Jurkat, Clone E6-1 (cell line): ENCODE measurements around the gene THAP7.

ENCODE experiments used
- DNase-seq: peaks from one replicate; pipeline ENCODE4 v3.0.0-alpha.2; 2011; ENCODE audit warnings: low read depth, low spot score
- H3K4me3 ChIP-seq: 2 replicates; pipeline ENCODE4 v1.5.1; 2011; ENCODE audit warnings: mild to moderate bottlenecking, low read length, control low read depth, moderate library complexity

THAP7 gene

GRCh38 chr22:21032037-21032867, 30.3 kb upstream of the THAP7 start, which contains the start of gene SLC7A4:
Gene SLC7A4, minus strand, starts transcription at chr22:21032561. Its CDS starts 749 bp downstream, at chr22:21031812.
- no peak within 1 kb of the TSS for H3K4me3 ChIP-seq
- no peak for DNase-seq

DNA sequence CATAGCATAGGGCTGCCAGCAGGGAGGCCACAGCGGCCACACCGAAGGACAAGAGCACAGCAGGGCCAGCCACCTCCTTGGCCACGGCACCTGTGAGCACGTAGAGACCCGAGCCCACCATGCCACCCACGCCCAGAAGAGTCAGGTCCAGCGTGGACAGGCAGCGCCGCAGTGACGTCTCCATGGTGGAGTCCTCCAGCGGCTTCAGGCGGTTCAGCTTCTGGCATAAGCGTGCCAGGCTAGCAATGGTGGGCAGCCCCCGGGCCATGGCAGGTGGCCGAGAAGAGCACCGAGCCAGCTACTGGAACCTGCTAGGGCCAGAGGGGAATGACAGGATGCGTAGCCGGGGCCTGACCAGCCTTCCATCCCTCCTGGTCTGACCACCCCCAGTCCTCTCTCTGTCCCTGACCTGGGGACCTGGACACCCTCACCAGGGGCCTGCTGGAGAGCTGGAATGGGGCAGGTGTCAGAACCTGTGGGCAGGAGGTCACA, 29.7 kb upstream of the THAP7 start:
- no peak for DNase-seq
- no peak overlapping the region for H3K4me3 ChIP-seq

GRCh38 chr22:21030621-21031544, 29.0 kb upstream of the THAP7 start:
- DNase-seq, result no peak
- H3K4me3 ChIP-seq, result no peak overlapping the region

DNA sequence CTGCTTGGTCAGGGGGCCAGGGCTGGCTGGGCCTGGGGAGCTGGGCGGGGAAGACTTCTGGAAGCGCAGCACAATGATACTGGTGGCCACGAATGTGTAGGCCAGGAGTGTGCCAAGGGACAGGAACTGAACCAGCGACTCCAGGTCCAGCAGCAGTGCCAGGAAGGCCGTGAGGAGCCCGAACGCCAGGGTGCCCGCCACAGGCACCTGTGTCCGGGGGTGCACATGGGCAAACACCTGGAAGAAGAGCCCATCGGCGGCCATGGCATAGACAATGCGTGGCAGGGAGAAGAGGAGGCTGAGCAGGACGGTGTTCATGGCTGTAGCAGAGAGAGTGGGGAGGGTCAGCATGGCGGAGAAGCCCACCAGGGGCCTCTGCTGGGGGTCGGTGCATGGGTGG, 28.1 kb upstream of the THAP7 start:
- H3K4me3 ChIP-seq, result no peak overlapping the region
- no peak for DNase-seq

DNA sequence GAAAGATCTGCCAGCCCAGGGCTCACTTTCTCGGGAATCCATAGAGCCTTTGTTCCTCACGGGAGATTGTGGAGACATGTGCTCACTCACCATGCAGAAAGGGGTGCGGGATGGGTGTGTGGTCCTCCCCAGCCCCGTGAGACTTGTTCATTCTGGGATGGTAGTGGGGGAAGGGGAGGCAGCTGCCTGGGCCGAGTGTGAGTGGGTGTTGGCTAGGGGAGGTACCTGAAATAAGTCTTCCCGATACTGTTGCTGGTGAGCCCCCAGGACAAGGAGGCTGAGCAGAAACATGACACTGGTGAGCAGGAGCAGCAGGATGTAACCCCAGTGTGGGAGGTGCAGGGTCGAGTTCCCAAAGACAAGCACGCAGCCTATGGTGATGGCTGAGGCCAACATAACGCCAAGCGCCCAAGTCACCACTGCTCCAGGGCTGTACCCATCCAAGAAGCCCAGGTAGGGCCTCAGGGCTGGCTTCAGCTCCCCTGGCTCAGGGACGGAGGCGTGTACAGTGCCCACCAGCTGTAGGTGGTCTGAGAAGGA, 27.6 kb upstream of the THAP7 start:
- no peak overlapping the region for H3K4me3 ChIP-seq
- DNase-seq, result no peak

- no peak for DNase-seq
- H3K4me3 ChIP-seq, result no peak overlapping the region
Measured at GRCh38 chr22:21028277-21029251, 26.6 kb upstream of the THAP7 start.

DNA sequence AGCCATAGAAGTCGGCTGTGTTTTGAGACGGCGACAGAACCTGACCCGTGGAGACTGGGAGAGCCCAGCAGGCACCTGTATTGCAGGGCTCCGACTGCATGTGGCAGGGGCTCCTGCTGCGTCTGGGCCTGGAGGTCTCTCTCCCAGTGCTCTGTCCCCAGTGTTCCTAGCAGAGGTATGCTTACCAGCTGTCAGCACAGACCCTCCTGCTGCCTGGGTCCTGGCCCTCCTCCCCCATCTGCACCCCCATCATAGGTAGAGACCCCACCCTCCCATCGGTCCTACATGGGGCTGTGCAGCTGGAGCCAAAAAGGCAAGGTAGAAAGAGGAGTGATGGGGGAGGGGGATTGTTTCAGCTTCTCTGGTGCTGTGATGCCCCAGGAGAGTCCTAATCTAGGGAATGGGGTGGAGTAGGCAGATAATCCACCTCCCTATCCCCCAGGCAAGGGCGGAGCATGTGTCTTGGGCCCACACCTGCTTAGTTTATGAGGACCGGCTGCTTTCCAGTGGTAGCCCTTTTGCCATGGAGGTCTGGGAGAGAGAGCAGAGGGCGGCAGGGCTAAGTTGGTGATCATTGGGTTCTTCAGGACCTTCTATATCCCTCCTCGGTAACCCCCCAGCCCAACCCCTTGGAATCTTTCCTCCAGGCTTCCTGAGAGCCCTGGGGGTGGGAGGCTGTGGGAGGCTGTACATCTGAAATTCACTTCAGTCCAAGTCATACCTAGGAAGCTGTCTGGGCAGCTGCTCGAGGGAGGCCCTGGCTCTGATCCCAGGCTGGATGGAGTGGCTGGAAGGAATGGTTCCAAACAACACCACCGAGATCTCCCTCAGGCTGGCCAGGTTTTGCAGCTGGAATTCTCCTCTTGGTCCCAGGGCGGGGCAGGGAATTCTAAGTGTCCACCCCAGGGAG, 25.1 kb upstream of the THAP7 start:
- H3K4me3 ChIP-seq, result no peak overlapping the region
- DNase-seq, result no peak

DNA sequence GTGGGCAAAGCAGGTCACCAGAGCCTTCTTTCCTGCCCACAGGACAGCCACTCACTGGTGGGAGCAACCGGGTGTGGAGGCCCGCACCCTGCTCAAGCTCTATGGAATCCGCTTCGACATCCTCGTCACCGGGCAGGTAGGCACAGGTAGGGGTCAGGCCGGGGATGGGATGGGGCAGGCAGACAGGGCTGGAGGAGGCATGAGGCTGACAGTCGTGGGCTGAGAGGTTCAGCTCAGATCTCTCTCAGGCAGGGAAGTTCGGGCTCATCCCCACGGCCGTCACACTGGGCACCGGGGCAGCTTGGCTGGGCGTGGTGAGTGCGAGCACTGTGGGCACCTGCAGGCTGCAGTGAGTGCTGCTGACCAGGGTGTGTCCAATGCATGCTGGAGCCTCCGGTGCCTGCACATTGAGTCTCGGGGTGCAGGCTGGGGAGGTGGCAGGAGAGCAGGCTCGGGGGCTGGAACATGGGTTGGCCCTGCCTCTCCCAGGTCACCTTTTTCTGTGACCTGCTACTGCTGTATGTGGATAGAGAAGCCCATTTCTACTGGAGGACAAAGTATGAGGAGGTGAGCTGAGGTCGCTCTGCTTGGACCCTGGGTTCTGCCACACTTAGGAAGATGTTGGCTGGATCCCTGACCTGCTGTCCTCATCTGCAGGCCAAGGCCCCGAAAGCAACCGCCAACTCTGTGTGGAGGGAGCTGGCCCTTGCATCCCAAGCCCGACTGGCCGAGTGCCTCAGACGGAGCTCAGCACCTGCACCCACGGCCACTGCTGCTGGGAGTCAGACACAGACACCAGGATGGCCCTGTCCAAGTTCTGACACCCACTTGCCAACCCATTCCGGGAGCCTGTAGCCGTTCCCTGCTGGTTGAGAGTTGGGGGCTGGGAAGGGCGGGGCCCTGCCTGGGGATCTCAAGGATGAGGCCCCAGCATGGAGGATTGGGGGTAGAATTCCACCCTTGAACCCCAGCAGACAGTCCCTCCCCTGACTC, 24.1 kb upstream of the THAP7 start:
- no peak for DNase-seq
- no peak overlapping the region for H3K4me3 ChIP-seq

DNA sequence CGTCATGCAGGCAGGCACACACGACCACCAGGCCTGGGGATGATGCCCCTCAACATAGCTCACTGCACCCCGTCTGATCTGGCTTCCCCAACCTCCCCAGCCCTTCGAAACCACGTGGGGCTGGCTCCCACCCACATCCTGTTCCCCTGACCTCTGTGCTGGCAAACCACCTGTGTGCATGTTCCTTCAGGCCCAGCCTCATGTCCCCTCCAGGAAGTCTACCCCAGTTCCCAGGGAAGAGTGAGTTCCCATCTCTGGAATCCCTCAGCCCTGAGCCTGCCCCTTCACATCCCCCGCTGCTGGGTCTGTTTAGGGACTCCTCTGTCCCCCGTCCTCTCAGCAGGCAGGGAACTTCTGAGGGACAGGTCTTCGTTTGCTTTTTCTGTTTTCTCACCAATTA, 23.3 kb upstream of the THAP7 start:
- H3K4me3 ChIP-seq, result no peak overlapping the region
- DNase-seq, result peak; percentile 68

- no peak for DNase-seq
- H3K4me3 ChIP-seq, result no peak overlapping the region
Measured at GRCh38 chr22:21022955-21023614, 21.2 kb upstream of the THAP7 start.

DNA sequence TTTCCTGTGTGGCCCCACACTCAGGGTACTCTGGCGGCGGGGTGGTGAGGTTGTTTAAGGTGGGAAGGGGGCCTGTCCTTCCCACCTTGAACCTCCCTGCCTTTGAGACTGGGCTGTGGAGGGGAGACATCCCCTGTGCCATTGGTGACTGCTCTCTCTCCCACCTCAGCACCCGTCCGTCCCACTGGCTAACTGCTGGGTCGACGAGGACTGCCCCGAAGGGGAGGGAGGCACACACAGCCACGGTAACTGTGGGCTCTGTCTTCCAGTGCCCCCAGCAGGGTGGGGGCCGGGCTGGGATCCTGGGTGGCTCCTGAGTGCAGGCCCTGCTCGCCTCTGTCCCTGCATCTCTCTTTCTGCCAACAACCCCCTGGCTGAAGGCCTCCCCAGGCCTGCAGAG, 20.6 kb upstream of the THAP7 start:
- no peak for DNase-seq

DNA sequence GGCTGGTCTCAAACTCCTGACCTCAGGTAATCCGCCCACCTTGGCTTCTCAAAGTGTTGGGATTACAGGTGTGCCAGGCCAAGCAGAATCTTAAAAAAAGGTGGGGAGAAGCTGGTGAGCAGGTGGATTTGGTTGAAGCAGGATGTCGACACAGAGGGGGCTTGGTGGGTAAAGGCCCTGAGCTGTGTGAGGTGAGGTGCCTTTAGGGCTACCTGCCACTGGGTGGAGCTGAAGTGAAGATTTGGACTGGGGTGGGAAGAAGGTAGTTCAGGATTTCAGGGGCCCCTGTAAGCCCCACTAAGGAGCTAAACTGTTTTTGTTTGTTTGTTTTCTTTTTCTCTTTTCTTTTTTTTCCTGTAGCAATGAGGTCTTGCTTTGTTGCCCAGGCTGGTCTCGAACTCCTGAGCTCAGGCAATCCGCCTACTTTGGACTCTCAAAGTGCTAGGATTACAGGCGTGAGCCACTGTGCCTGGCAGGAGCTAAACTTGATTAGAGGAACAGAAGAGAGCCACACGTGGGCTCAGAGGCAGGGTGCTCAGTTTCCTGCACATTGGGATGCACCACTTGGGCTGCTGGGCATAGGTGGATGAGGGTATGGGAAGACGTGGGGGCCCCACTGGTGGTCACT, 19.0 kb upstream of the THAP7 start:
- DNase-seq, result peak; percentile 29
- H3K4me3 ChIP-seq, result no peak overlapping the region

More for the DNA sequence above, 20.6 kb upstream of the THAP7 start:
- H3K4me3 ChIP-seq, result no peak overlapping the region

- H3K4me3 ChIP-seq, result no peak overlapping the region
- no peak for DNase-seq
Measured at GRCh38 chr22:21018314-21018713, 16.4 kb upstream of the THAP7 start.

DNA sequence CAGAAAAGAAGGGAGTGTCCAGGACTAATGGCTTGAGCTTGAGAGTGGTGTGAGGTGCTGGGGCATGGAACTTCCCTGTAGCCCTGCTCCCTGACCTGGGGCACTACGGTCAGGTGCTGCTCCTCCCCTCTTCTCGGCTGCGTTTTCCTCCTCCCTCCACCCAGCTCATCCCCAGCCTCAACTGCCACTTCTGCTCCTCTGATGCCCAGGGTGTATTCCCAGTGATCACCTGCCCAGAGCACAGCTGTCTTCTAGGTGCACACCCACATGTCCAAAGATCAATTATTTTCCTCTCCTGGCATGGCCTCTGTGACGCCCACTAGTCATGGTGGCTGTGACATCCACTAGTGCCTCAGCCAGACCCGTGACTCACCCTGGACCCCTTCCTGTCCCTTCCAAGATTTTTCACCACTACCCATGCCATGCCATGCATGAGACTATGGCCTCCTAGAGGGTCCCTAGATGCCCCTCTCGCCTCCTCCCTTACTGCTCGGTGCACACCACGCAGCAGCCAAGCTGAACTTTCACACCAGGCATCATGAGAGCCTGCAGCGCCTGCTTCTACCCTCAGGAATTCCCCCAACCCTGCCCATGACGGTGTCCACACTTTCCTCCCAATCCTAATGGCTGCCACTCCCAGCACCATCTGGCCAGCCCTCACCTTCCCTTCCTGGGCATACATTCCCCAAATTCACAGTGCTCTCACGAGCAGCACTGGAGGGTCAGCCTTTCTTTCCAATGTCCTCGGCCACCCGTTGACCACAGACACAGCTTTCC, 14.9 kb upstream of the THAP7 start:
- no peak for DNase-seq

DNA sequence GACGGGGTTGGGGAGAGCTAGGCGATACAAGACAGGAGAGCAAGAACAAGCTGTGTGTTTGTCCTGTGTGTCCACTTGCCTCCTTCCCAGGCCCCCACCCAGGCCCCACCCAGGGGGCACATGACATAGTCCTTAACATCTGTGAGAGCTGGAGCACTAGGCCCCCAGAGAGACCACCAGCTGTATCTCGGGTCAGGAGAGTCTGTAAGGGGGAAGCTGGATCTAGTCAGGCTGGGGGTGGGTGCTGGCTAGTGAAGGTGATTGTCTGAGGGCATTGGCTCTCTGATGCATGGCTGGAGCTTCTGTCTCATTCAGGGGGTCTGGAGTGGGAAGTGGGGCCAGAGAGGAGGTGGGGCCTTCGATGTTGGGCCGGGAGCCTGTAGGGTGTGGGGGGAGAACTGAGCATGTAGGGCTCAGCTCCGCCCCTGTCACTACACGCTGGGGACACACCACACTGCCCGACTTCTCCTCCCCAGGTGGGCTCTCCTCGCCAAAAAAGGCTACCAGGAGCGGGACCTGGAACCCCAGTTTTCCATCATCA, 13.6 kb upstream of the THAP7 start:
- DNase-seq, result no peak
- H3K4me3 ChIP-seq, result no peak overlapping the region

More for the DNA sequence above, 14.9 kb upstream of the THAP7 start:
- H3K4me3 ChIP-seq, result no peak overlapping the region
